VCaP (cell line): ENCODE measurements around the gene FLVCR2.

Source experiments
- H3K27ac ChIP-seq: fragments of 450-650 bp; 2 replicates; pipeline ENCODE4 v1.5.1; 2017
- TF ChIP-seq, protein P1 (sequence below): fragments of 450-650 bp; conservative IDR thresholded peaks from 2 replicates; pipeline ENCODE4 v1.5.1; 2017; ENCODE audit warnings: mild to moderate bottlenecking, moderate library complexity

Gene FLVCR2

DNA sequence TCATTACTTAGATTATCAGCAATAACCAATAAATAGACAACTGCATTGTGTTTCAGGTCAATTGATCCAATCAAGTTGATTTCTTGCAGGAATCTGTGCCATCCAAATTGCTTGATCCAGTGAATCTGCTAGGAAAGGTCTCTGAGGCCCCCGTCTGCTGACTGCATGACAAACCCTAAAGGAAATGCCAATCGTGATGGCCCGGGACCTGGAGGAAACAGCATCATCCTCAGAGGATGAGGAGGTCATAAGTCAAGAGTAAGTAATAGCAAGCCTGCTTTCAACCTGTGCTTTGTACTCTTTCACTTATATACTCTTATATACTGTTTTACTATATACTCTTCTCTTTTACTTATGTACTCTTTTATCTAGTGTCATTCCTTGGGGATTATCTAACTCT, 84.5 kb downstream of the FLVCR2 start:
- no peak overlapping the region for H3K27ac ChIP-seq

DNA sequence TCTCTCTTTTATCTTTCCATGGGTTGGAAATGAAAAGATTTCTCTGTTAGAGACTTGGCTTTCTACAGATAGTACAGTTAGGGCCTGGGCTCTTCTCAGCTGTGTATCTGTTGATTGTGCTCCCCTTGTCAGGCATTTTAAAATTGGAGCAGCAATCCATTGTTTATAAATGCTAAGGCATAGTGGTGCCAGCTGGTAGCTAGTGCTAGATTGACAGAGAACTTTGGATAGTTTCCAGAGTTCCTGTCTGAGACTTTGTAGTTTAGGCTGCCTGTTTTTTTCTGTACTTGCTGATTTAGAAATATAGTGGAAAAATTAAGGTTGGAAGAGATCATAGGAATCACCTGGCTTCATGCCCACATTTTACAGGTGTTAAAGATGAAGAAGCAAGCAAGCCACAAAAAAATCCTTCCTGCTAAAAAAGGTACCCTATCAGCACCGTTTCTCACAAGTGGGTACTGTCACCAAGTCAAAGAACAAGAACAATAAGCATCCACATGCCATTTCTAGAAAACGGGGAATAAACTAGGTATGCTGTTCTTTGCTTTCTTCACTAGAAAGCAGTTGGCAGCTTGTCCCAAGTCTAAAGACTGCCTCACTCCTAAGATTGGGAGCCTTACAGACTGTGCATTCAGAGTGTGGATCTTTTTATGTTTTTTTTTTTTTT, 88.8 kb downstream of the FLVCR2 start:
- TF ChIP-seq, protein P1, sequence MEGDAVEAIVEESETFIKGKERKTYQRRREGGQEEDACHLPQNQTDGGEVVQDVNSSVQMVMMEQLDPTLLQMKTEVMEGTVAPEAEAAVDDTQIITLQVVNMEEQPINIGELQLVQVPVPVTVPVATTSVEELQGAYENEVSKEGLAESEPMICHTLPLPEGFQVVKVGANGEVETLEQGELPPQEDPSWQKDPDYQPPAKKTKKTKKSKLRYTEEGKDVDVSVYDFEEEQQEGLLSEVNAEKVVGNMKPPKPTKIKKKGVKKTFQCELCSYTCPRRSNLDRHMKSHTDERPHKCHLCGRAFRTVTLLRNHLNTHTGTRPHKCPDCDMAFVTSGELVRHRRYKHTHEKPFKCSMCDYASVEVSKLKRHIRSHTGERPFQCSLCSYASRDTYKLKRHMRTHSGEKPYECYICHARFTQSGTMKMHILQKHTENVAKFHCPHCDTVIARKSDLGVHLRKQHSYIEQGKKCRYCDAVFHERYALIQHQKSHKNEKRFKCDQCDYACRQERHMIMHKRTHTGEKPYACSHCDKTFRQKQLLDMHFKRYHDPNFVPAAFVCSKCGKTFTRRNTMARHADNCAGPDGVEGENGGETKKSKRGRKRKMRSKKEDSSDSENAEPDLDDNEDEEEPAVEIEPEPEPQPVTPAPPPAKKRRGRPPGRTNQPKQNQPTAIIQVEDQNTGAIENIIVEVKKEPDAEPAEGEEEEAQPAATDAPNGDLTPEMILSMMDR: no peak
- H3K27ac ChIP-seq: no peak overlapping the region

More for the DNA sequence above, 84.5 kb downstream of the FLVCR2 start:
- TF ChIP-seq, protein P1: no peak

DNA sequence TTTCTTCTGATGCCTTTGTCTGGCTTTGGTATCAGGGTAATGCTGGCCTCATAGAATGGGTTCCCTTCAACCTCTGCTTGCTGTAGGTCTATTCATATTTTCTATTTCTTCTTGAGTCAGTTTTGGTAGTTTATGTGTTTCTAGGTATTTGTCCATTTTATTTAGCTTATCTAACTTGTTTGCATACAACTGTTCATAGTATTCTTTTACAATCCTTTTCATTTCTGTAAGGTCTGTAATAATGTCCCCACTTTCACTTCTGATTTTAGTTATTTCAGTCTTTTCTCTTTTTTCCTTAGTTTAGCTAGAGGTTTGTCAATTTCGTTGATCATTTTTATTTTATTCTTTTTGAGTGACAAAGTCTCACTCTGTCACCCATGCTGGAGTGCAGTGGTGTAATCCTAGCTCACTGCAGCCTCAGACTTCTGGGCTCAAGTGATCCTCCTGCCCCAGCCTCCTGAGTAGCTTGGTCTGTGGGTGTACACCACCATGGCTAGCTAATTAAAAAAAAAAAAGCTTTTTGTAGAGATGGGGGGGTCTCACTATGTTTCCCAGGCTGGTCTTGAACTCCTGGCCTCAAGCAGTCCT, 94.3 kb downstream of the FLVCR2 start:
- H3K27ac ChIP-seq: no peak overlapping the region
- TF ChIP-seq, protein P1: no peak

DNA sequence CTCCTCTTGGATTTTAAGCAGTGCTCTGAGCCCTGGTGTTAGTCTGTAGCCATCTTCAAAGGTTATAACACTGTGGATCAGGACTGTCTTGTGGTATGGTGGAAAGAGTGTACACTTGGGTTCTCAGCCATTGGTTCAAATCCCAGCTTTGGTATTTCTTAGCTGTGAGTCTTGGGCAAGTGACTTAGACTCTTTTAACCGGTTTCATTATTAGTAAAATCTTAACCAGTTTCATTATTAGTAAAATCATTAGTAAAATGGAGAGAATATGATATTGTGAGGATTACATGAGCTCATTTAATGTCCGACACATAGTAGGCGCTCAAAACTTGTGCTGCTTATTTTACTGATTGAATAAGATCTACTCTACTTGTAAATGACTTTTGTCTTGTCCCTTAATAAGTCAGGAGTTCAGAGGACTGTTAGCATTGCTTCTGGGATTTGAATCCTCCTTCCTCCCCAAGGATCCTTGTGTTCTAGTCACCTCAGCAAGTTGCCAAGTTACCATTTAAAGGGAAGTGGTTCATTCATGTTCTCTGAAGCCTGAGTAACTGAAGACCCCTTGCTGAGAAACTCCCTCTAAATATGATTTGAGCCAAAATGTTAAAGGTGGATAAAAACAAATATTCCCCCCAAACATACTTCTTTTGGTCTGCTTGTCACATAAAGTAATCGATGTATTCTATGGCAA, 95.1 kb downstream of the FLVCR2 start:
- H3K27ac ChIP-seq: no peak overlapping the region
- TF ChIP-seq, protein P1: no peak

DNA sequence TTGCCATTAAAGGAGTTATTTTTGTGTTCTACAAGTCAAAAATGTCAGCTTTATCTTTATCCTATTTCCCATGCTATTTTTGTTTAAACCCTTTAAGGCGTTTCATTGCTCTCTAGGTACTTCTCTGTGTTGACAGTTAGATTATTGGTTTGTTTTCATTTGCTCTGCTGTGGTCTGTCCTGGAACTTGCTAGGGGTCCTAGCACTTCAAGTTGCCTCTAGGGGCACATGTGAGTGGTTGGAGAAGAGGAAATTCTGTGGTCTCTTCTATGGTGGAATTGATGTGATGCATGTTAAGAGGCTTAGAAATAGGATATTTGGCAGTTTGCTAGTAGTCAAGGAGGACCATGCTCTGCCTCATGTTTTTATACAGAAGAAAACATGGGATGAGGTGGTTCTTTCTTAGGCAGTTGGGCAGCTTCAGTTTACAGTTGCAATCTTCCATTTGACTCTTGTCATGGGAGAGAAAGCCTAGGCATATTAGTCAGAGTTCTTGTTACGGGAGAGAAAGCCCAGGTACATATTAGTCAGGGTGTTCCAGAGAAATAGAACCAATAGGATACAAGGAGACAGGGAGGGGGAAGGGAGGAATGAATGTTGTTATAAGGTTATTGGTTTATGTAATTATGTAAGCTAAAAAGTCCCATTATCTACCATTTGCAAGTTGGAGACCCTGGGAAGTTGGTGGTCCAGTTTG, 97.0 kb downstream of the FLVCR2 start:
- TF ChIP-seq, protein P1: no peak
- H3K27ac ChIP-seq: no peak overlapping the region

DNA sequence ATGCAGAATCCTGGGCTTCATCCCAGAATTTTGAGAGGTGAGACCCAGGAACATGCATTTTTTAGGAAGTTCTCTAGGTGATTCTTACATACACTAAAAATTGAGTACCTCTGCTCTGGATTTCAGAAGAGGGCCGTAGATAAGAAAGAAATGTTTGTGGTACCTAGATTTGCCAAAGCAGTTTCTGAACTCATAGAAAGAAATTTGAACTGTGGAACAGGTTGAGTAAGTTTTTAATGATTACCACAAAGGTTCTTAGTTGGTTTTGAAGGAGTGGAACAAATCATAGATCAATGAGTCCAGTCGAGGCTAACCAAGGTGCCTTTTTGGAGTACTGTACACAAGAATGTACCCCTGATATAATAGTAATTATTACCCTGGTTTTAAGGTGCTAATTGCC, 107.5 kb downstream of the FLVCR2 start:
- TF ChIP-seq, protein P1: no peak
- H3K27ac ChIP-seq: no peak overlapping the region

DNA sequence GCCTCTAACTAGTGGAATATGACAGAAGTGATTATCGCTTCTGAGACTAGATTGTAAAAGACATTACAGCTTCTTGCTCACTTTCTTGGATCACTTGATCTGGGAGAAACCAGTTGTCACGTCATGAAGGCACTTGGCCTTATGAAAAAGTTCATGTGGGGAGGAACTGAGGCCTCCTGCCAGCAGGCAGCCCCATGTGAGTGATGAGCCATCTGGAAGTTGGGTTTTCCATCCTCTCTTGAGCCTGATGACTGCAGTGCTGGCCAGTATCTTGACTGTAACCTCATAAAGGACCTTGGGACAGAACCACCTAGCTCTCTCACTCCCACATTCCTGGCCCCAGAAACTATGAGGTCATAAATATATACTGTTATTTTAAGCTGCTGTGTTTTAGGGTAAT, 110.6 kb downstream of the FLVCR2 start:
- no peak overlapping the region for H3K27ac ChIP-seq

More for the DNA sequence above, 110.6 kb downstream of the FLVCR2 start:
- TF ChIP-seq, protein P1: no peak
